ENCODE measurements around the gene CUL9. TPM values are rescaled to one million over a fixed set of nuclear protein-coding genes. Genes with fewer than 3 reads are reported as not detected.

Gene CUL9
- total RNA-seq, 2 experiments from 2014 or later, result 32.9 to 37.0 TPM

DNA sequence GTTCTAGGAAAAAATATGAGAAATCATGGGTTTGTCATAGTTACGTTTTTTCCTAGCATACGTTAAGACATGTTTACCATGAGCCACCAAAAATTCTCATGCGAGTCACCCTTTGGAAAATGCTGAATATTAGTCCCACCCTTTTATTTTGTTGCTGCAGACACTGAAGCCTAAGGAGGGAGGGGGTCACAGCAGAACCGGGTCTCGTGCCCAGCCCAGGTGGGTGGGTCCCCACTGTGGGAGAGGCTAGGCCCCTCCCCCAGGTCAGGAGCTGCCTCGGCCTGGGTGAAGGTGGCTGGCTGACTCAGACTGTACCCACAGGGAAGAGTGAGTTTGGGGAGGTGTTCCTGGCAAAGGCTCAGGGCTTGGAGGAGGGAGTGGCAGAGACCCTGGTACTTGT lies 37.1 kb upstream of the CUL9 start:
- intact Hi-C loops (cut with micrococcal nuclease; ENCODE audit: unreplicated experiment), result no loop called here
- Histone ChIP-seq H3K9me3 (ENCODE audit: low read length) (no peaks in the 10 kb centered on the region), H3K9me2 (ENCODE audit: insufficient read depth, low read length) (no peaks in the 10 kb centered on the region), H3K36me3 (ENCODE audit: insufficient read depth, low read length) (no peaks in the 10 kb centered on the region), H3K4me2 (ENCODE audit: low read length) (no peak overlapping the region), H2AFZ (ENCODE audit: low read length) (no peak overlapping the region), H3K4me3 (ENCODE audit: low read depth, low read length, poor library complexity, severe bottlenecking) (no peak overlapping the region), H4K20me1 (ENCODE audit: insufficient read depth, low read length) (no peaks in the 10 kb centered on the region), H3K27ac (ENCODE audit: low read depth, low read length, poor library complexity, severe bottlenecking) (no peak overlapping the region), H3K4me1 (ENCODE audit: insufficient read depth, low read length, poor library complexity, severe bottlenecking) (peaks cover 19% of the 10 kb centered on the region), H3K79me2 (ENCODE audit: insufficient read depth, low read depth, low read length) (no peaks in the 10 kb centered on the region)
- POLR2A ChIA-PET, result no interaction called here
- BruUV-seq (replicated peaks), result no TSS peak
- CTCF ChIA-PET (ENCODE audit: unreplicated experiment), result no interaction called here
- no peak for DNase-seq (ENCODE audit: low spot score)
- no peak for TF ChIP-seq EZH2phosphoT487 (IDR thresholded peaks at IDR 0.05; ENCODE audit: borderline replicate concordance, low read depth, low read length)

DNA sequence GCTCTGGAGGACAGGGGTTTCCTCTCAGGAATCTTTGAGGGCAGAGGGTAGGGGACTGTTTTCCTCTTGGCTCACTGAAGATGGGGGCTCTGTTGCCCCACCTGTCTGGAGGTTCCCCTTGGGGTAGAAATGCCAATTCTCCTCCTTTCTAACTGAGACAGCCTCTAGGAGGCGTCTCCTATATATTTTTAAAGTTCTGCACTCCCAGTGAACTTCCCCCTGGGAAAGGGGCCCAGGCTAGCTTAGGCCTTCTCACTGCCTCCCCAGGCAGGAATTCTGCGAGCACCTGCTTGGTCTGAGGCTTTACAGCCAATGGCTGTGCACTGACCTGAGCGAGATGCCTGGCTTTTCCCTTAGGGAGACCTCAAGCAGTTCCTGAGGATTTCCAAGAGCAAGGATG lies 35.7 kb upstream of the CUL9 start:
- intact Hi-C loops (cut with micrococcal nuclease; ENCODE audit: unreplicated experiment), result no loop called here
- H3K4me1 ChIP-seq (ENCODE audit: insufficient read depth, low read length, poor library complexity, severe bottlenecking), result peaks cover 19% of the 10 kb centered on the region
- no peaks in the 10 kb centered on the region for H3K36me3 ChIP-seq (ENCODE audit: insufficient read depth, low read length)
- BruUV-seq (replicated peaks), result no TSS peak
- no peaks in the 10 kb centered on the region for H3K9me2 ChIP-seq (ENCODE audit: insufficient read depth, low read length)
- no peak overlapping the region for H3K4me3 ChIP-seq (ENCODE audit: low read depth, low read length, poor library complexity, severe bottlenecking)
- H4K20me1 ChIP-seq (ENCODE audit: insufficient read depth, low read length), result no peaks in the 10 kb centered on the region
- no peak overlapping the region for H3K27ac ChIP-seq (ENCODE audit: low read depth, low read length, poor library complexity, severe bottlenecking)
- H3K9me3 ChIP-seq (ENCODE audit: low read length), result no peaks in the 10 kb centered on the region
- DNase-seq (ENCODE audit: low spot score), result no peak
- H2AFZ ChIP-seq (ENCODE audit: low read length), result no peak overlapping the region
- H3K79me2 ChIP-seq (ENCODE audit: insufficient read depth, low read depth, low read length), result no peaks in the 10 kb centered on the region
- CTCF ChIA-PET (ENCODE audit: unreplicated experiment), result no interaction called here
- TF ChIP-seq, protein P1, sequence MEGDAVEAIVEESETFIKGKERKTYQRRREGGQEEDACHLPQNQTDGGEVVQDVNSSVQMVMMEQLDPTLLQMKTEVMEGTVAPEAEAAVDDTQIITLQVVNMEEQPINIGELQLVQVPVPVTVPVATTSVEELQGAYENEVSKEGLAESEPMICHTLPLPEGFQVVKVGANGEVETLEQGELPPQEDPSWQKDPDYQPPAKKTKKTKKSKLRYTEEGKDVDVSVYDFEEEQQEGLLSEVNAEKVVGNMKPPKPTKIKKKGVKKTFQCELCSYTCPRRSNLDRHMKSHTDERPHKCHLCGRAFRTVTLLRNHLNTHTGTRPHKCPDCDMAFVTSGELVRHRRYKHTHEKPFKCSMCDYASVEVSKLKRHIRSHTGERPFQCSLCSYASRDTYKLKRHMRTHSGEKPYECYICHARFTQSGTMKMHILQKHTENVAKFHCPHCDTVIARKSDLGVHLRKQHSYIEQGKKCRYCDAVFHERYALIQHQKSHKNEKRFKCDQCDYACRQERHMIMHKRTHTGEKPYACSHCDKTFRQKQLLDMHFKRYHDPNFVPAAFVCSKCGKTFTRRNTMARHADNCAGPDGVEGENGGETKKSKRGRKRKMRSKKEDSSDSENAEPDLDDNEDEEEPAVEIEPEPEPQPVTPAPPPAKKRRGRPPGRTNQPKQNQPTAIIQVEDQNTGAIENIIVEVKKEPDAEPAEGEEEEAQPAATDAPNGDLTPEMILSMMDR (conservative IDR thresholded peaks at IDR 0.05; ENCODE audit: low read length), result peak; percentile 28; the same call in 1 of the 2 replicates
- TF ChIP-seq EZH2phosphoT487 (IDR thresholded peaks at IDR 0.05; ENCODE audit: borderline replicate concordance, low read depth, low read length), result no peak
- no peak overlapping the region for H3K4me2 ChIP-seq (ENCODE audit: low read length)
- POLR2A ChIA-PET, result no interaction called here

DNA sequence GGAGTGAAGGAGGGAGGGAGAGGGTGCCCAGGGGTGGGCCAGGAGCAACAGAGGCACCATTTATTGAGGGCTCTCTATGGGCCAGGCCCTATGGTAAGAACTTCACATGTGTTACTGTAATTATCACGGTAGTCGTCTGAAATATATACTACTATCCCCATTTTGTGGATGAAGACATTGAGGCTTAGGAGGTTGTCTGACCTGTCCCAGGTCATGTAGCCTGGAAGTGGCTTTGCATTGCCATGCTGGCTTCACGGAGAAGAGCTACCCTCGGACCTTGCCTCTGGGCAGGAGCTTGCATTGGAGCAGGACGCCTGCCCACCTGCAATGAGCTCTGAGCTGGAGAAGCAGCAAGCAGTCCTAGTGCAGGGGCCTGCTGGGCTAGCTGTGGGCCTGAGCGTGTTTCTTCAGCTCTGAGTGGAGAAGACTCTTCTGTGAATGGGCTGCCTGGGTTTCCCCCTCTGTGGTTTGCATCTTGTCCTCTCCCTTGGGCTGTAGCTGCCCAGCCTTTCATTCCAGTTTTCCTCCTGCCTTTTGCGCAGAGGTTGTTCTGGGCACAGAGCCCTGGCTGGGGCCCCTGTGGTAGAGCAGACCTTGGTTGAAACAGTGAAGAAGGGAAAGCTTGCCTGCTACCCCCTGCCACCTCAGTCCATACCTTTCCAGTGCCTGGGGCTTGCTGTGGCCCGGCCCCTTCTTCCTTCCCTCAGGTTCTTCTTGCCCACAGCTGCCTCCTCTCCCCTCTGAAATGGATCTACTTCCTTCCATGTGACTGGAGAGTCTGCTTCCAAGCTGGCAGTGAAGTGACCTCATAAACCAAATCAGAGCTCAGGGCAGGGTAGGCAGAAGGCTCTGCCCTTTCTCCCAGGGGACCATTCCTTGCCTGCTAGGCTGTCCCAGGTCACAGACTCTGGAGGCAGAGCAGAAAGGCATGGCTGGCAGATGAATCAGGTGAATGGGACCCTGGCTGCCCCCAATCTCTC lies 35.0 kb upstream of the CUL9 start:
- H3K27ac ChIP-seq (ENCODE audit: low read depth, low read length, poor library complexity, severe bottlenecking), result no peak overlapping the region
- H3K36me3 ChIP-seq (ENCODE audit: insufficient read depth, low read length), result no peaks in the 10 kb centered on the region
- BruUV-seq (replicated peaks), result no TSS peak
- H3K4me1 ChIP-seq (ENCODE audit: insufficient read depth, low read length, poor library complexity, severe bottlenecking), result peaks cover 17% of the 10 kb centered on the region
- H2AFZ ChIP-seq (ENCODE audit: low read length), result no peak overlapping the region
- no peaks in the 10 kb centered on the region for H3K9me2 ChIP-seq (ENCODE audit: insufficient read depth, low read length)
- H3K4me3 ChIP-seq (ENCODE audit: low read depth, low read length, poor library complexity, severe bottlenecking), result no peak overlapping the region
- ChIA-PET CTCF (ENCODE audit: unreplicated experiment) (no interaction called here), POLR2A (interaction anchor here (0.6 to 1.1 kb wide), 2 partner anchors 11 to 52 kb away, joined by 3 read pairs; no protein-coding TSS in a partner anchor)
- H4K20me1 ChIP-seq (ENCODE audit: insufficient read depth, low read length), result no peaks in the 10 kb centered on the region
- H3K79me2 ChIP-seq (ENCODE audit: insufficient read depth, low read depth, low read length), result no peaks in the 10 kb centered on the region
- no peak overlapping the region for H3K4me2 ChIP-seq (ENCODE audit: low read length)
- intact Hi-C loops (cut with micrococcal nuclease; ENCODE audit: unreplicated experiment), result no loop called here
- no peak for DNase-seq (ENCODE audit: low spot score)
- TF ChIP-seq, protein P1 (conservative IDR thresholded peaks at IDR 0.05; ENCODE audit: low read length), result no peak
- no peak for TF ChIP-seq EZH2phosphoT487 (IDR thresholded peaks at IDR 0.05; ENCODE audit: borderline replicate concordance, low read depth, low read length)
- H3K9me3 ChIP-seq (ENCODE audit: low read length), result no peaks in the 10 kb centered on the region
